ENCODE measurements around the gene KCP.
A peak's percentile ranks its signal among the peaks of the same experiment; 100 is the strongest.

KCP gene

DNA sequence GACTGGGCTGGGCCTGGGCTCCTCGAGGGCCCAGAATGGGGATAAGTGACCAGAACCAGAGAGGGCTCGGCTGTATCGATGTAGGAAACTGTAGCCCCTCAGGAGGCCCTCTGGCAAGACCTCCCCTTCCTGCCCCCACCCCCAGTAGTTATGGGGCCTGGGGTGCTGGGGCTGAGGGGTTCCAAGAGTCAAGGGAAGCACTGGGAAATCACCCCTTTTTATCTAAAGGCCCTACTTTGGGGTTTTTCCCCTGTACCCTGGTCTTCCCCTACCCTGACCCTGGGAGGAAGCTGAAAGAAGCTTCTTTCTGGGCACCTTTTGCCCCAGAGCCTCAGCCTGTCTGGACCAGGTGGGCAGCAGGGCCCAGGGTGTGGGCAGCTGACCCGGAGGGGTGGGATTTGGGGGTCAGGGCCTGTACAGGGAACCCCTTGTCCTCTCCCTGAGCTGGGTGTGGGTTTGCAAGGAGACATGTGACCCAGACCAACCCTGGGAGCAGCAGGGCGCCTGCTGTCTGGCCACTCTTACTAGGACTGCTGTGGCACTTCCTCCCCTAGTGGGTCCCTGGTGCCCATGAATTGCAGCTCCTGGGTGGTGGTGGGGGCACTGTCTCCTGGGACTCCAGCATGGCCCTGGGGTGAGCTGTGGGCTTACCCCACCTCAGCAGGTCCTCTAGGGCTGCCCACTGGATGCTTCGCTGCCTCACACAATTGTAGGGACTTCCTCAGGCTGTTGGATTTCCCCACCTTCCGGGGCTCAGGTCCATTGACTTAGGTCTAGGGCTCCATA lies 28.8 kb upstream of the KCP start:
- DNase-seq (ENCODE audit: low read depth): no peak

- DNase-seq (ENCODE audit: low read depth): no peak
These were observed 28.1 kb upstream of the KCP start for GRCh38 chr7:128938544-128939074.

DNA sequence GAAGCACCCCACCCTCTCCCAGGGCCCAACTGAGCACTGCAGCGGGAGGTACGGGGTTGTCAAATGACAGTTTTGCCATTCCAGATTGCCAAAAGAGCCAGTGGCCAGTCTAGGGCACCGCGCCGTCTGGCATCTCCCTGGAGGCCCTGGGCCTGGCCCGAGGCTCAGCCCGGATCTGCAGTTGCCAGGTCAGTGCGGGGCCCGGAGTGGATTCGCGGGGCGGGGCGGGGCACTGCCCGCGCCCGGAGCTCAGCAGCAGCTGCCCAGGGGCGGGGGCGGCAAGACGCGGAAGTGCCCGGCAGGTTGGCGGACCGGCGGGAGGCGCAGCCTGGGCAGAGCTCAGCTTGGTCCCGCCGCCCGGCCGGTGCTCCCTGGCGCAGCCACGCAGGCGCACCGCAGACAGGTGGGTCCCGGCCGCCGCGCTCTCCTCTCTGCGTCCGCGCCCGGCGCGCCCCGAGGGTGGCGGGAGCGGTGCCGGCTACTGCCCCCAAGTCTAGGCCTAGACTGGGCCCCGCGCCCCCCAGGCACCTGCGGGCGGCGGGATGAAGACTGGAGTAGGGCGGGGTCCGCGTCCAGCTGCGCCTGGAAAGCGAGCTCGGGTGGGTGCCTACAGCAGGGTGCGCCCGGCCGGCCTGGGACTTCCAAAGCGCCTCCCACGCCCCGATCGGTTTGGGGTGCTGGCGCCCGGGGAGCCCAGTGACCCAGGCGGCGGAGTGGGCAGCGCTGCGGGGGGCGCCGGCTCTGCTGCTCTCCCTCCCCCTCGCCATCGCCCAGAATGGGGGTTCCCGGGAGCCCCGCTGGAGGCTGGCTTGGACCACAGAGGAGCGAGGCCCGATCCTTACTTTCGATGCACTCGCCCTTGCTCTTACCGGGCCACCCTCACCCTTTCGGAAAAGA lies 27.4 kb upstream of the KCP start, which contains the start of gene IRF5:
Gene IRF5 (plus strand): TSS at position 281 of the 897 bp plus-strand sequence. CDS start 4,155 bp downstream, outside the sequence.
- DNase-seq (ENCODE audit: low read depth): peak; percentile 9

DNA sequence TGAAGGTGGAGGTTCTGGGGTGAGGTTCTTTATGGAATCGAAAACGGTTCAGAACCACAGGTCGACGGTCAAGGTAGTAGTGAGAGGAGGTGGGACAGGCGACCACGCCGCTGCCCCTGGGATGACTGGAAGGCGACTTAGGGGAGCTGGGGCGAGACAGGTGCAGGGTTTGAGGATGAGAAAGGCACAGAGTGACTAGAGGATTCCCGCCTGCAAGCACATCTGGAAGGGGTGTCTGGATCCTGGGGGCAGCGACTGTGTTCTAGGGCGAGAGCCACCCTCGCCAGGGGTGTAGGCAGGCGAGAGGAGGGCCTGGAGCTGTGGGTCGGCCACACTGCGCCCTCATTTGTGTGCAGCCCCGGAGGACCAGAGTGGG lies 26.8 kb upstream of the KCP start:
- DNase-seq (ENCODE audit: low read depth): no peak

DNA sequence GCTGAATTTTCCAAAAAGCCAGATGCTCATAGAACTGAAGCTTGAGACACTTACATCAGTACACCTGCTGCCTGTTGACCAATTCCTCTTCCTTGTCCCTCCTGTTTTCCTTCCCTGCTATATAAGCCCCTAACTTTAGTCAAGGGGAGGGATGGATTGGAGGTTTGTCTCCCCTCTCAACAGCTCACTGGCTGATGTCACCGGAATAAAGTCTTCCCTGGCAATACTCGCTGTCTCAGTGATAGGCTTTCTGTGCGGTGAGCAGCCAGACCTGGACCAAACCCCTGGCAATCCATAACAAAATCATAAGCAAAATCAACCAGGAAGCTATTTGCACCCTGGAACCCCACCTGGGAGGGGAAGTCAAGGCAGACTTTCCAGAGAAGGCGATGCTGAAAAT lies 26.3 kb upstream of the KCP start:
- DNase-seq (ENCODE audit: low read depth): no peak

GRCh38 chr7:128935342-128935730 lies 24.8 kb upstream of the KCP start:
- DNase-seq (ENCODE audit: low read depth): no peak

DNA sequence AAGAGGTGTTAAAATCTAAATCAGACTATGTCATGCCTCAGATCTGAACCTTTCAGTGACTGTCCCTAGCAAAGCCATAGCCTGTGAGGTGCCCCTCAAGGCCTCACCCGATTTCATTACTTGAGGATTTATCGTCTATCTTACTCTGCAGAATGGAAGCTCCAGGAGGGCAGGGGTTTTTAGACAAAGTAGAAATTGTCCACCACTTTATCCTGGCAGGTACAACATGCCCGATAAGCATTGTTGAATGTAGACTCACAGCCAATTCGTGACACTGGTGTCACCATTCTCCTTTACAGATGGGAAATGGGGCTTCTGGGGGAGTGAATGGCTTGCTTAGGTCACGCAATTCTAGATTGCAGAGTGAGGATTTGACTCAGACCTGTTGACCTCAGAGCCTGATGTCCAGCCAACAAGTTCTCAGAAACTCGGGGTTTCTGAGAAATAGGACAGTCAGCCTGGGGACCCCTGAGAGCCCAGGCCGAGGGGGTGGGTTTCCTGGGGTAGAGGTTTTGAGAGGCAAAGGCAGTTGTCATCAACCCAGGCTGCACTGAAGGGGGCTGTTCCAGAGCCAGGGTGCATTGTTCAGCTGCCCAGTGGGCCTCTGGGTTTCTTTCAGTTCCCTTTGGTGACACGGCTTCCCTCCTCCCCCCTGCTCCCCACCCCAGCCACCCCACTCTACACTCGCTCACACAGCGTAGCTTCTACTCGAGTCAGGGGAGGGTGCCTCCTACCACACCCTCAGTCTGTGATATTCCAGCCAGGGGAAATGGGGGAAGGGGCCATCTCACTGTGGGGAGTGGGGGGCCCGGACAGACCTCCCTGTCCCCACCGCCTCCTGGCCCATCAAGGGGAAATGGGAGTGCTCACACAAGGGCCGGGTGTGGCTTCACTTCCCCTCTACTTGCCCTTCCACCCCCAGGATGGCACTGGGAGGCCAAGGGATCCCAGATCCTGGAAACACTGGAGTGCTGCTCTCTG lies 24.1 kb upstream of the KCP start:
- no peak for DNase-seq (ENCODE audit: low read depth)

- peak; percentile 37 for DNase-seq (ENCODE audit: low read depth)
These were observed 22.8 kb upstream of the KCP start for GRCh38 chr7:128933180-128933891.

DNA sequence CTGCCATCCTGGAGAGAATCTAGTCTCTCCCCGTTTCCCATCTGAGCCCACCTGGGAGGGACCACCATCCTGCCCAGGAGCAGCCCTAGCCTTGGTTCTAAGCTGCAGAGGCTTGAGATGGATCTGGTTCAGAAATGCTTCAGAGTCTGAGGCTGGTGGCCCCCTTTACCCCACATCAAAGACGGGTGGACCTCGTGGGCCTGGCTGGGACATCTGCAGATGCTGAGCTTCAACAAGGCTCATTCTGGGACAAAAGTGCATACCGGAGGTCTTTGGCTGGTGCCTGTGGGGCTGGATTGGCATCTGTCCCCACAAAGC lies 22.3 kb upstream of the KCP start:
- DNase-seq (ENCODE audit: low read depth): no peak

GRCh38 chr7:128931965-128932861 lies 21.7 kb upstream of the KCP start:
- no peak for DNase-seq (ENCODE audit: low read depth)

DNA sequence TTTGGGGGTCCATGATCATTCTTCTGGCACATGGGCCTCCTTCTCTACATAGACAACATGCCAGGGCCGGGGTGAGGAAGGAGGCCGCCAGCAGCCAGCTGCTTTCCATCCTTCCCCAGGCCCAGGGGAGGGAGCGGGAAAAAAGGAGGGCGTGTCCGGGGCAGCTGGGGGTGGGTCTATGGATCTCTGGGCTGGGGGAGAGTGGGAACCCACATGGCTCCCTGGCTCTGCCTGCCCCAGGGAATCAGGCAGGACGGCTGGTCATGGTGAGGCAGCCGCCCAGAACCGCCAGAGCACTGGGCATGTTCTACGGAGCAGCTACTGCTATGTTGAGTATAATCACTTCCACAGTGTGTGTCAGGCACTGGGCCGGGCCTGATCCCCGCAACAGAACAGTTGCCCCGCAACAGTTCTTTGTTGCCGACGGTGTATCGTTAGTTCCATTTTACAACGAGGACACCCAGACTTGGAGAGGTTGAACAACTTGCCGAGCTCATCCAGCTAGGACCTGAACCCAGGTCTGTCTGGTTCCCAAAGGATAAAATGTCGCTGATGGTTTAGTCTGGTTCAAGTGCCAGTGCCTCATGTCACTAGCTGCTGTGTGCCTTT lies 20.8 kb upstream of the KCP start:
- DNase-seq (ENCODE audit: low read depth): no peak

DNA sequence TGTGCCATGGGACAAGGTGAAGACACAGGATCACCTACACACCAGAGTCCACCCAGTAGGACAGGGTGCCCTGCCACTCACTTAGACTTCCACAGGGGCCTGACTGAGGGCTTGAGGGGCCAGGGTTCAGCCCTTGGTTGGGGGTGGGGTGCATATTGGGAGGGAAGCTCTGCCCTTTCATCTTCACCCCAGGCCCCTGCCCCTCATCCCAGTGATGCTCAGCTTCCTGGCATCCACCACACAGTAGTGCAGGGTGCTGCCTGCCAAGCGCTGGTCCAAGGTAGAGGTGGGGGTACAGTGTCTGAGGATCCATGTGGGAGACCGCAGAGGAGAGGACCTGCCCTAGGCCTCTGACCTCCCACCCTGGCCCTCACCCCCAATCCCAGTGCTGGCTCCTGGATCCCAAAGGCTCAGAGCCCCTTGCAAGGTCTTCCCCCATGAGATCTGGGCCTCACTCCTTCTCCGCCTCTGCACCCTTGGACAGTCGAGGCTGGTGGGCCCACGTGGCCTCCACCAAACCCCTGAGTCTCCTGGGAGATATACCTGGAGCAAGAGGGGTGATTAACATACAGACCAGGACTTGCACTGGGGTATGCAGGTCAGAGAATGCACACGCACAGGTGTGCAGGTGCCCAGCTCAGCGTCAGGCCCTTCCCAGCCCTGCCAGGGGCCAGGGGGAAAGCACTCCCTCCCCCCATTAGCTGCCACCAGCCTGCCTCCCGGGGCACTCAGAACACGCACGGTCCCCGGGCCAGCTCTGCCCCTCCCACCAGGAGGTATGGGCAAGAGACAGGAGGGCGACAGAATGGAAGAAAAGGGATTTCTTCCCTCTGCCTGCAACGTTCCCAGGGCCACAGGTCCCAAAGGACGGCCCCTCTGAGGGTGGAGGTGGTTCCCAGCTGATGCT lies 18.6 kb upstream of the KCP start:
- DNase-seq (ENCODE audit: low read depth): no peak

- no peak for DNase-seq (ENCODE audit: low read depth)
These were observed 17.8 kb upstream of the KCP start for GRCh38 chr7:128928159-128928813.

DNA sequence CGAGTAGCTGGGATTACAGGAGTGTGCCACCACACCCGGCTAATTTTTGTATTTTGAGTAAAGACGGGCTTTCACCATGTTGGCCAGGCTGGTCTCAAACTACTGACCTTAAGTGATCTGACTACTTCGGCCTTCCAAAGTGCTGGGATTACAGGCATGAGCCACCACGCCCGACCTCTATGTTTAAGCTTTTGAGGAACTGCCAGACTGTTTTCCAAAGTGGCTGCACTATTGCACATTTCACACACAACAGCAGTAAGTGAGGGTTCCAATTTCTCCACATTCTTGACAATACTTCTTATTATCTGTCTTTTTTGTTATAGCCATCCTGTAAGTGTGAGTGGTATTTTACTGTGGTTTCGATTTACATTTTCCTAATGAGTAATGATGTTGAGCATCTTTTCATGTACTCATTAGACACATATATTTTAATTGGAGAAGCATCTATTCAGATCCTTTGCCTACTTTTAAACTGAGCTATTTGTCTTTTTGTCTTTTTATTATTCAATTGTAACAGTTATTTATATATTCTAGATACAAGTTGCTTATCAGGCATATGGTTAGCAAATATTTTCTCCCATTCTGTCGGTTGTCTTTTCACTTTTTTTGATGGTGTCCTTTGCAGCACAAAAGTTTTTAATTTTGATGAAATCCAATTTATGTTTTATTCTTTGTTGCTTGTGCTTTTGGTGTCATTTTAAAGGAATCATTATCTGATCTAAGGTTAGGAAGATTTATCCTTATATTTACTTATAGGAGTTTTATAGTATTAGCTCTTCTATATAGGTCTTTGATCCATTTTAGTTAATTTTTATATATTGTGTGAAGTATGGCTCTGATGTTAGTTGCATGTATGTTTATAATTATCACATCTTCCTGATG lies 14.4 kb upstream of the KCP start:
- DNase-seq (ENCODE audit: low read depth): no peak

- DNase-seq (ENCODE audit: low read depth): no peak
These were observed 12.9 kb upstream of the KCP start for GRCh38 chr7:128923411-128923800.

- no peak for DNase-seq (ENCODE audit: low read depth)
These were observed 12.2 kb upstream of the KCP start for GRCh38 chr7:128922496-128923410.

Measured in EH (cell line).